Measurements from ENCODE around the gene AP1S3.

- TF ChIP-seq POLR2AphosphoS5 (IDR thresholded peaks at IDR 0.05) (no peak), POLR2A (IDR thresholded peaks at IDR 0.05) (no peak), CTCF (IDR thresholded peaks at IDR 0.05 in 8 of 11, conservative IDR thresholded peaks at IDR 0.05 in 3 of 11) (no peak)
Observed at GRCh38 chr2:223815884-223816570, 21.4 kb downstream of the AP1S3 start.
